NCI-H748 (cell line): Measurements from ENCODE around the gene LDOC1.
A peak's percentile ranks its signal among the peaks of the same experiment; 100 is the strongest.
"Not testable (repeated sequence)": the region's sequence is repeated elsewhere in the genome, so short reads cannot be mapped to it uniquely, and the experiment has no call there.

ENCODE experiments used
- DNase-seq: peaks from one replicate; lab custom pipeline; 2025; ENCODE audit not compliant: unreplicated experiment; lab: John Stamatoyannopoulos, UW

LDOC1 gene

DNA sequence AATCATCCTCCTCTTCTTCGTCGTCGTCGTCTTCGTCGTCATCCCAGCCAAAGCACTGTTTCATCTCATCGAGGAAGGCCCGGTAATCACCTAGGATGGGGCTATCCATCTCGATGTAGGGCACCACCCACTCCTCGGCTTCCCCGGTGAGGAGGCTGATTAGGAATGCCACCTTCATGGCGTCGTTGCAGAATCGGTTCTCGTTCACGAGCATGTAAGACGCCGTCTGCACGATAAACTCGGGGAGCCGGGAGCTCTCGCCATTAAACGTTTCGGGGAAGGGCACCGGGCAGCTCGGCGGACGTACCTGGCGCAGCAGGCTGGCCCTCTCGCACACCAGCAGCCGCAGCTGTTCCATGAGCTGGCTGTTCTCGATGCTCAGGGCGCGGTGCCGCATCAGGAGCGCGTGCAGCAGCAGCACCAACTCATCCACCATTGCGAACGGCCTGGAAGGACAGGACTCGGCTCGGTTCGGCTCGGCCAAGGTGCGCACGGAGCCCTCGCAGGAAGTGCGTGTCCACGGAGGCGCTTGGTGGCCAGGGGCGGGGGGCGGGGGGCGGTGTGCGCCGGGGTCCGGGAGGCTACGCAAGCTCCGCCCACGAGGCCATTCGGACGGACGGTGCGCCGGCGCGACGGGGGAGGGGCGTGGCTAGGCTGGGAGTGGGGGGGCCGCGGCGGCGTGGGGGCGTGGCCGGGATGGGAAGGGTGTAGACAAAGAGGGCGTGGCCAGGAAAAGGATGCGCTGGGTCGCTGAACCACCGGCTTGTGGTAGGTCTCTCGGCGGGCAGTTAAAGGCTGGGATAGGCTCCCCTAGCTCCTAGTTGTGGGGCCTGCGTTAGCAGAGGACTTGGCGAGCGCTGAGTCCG, at the start of gene LDOC1:
Gene LDOC1 (minus strand): TSS at position 544 of the 866 bp plus-strand sequence. CDS start 108 bp downstream, at position 436.
- DNase-seq, result peak; percentile 93

DNA sequence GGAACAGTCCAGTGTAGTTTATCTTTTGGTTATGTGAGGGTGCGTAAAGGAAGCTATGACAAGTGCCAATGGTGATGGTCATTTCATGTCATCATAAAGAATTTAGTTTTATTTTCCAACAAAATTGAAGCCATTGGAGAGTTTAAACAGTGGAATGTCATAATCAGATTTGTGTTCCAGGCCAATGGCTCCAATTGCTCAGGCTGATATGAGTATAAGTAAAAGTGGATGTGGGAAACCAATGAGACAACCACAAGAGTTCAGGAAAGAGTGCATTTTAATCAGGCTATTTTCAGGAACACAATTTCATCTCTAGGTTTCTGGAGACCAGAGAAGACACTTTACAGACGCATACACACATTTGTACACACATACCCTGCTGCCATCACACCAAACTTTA, 44.7 kb upstream of the LDOC1 start:
- DNase-seq, result no peak

- DNase-seq, result no peak
Observed at GRCh38 chrX:141220342-141221008, 43.5 kb upstream of the LDOC1 start.

DNA sequence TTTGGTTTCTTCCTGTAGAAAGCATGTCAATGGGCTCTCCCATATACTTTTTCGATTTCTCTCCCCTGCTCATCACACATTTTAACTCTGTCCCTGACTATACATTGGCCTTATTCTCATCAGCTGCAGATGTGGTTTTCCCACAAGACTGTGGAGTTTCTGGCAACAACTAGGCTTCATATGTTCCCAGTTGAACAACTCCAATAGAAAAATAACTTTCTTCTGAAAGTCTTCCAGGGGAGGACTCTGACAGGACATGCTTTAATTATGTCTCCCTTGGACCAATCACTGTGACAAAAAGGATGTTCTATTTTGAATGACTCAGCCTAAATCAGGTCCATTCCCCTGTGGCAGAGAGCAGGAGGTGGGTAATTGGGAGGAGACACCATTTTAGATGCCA, 37.3 kb upstream of the LDOC1 start:
- DNase-seq, result no peak

DNA sequence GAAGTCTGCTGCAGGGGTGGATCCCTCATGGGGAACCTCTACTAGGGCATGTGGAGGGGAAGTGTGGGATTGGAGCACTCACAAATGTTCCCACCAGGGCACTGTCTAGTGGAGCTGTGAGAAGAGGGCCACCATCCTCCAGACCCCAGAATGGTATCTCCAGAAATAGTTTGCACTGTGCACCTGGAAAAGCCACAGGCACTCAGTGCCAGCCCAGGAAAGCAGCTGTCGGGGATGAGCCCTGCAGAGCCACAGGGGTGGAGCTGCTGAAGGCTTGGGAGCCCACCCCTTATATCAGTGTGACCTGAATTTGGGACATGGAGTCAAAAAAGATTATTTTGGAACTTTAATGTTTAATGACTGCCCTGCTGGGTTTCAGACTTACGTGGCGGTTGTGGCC, 25.0 kb upstream of the LDOC1 start:
- DNase-seq, result no peak

DNA sequence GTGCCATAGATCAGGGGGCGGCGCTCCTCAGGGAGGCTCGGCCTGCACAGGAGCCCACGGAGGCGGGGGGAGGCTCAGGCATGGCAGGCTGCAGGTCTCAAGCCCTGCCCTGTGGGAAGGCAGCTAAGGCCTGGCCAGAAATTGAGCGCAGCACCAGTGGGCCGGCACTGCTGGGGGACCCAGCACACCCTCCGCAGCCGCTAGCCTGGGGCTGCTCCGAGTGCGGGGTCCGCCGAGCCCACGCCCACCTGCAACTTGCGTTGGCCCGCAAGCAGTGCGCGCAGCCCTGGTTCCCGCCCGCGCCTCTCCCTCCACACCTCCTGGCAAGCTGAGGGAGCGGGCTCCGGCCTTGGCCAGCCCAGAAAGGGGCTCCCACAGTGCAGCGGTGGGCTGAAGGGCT, 11.6 kb upstream of the LDOC1 start:
- DNase-seq, result not testable (repeated sequence)

DNA sequence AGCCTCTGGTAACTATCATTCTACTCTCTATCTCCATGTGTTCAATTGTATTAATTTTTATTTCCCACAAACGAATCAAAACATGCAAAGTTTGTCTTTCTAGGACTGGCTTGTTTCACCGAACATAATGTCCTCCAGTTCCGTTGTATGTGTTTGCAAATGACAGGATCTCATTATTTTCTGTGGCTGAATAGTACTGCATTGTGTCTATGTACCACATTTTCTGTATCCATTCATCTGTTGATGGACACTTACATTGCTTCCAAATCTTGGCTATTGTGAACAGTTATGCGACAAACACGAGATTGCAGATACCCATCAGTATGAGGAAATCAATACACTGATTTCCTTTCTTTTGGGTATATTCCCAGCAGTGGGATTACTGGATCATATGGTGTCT, 8.4 kb upstream of the LDOC1 start:
- DNase-seq, result no peak

DNA sequence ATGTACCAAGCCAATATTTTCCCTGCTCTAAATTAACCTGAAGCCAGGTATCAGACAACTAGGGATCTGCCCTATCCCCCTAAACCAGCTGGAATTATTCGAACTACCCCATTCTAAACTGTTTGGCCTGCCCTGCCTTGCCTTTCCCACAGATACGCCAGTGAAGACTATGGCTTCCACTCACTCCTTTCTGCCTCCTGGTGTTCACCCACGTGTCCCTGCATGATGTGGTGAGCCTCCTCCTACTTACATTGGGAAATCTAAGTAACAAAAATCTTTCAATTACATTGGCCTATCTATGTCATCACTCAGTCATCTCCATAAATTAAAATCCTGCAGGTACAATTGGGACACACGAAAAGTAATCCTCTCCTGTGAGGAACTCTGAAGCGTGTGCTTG, 6.1 kb upstream of the LDOC1 start:
- no peak for DNase-seq

DNA sequence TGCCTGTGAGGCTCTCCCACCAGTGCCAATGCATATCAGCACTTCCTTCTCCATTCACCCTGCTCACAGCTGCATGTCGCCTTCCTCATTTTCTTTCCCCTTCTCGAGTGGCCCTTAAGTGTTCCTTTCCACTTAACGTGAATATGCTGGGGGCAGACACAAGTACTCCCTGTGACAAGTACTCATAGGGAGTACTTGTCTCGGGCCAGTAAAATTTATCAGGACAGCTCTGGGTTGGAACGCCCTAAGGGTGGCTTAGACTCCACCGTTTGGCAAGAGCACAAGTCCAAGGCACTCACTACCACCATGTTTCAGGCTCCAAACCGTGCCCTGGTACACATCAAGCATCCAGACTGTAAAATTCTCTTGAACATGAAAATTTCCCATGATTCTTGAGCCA, 3.9 kb upstream of the LDOC1 start:
- DNase-seq, result no peak

DNA sequence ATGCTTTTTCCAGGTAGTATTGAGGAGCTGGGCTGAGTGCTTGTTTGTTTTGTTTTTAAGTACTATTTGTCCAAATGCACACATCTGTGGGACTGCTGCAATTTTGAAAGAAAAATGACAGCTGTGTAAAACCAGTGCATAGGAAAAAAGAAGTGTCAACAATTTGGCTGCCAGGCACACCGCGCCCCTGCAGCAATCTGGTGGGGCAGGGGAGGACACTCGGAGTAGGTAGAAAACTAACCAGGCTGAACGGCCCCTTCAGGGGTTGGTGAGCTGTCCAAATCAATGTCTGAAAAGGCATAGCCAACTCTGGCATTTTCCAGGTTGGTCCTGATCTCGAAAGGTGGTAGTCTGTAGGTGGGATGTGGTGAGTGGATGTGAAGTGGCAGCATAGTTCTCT, 1.1 kb downstream of the LDOC1 start:
- peak; percentile 43 for DNase-seq

GRCh38 chrX:141164406-141164805, 12.5 kb downstream of the LDOC1 start:
- DNase-seq, result no peak

GRCh38 chrX:141158084-141158483, 18.8 kb downstream of the LDOC1 start:
- DNase-seq, result no peak

DNA sequence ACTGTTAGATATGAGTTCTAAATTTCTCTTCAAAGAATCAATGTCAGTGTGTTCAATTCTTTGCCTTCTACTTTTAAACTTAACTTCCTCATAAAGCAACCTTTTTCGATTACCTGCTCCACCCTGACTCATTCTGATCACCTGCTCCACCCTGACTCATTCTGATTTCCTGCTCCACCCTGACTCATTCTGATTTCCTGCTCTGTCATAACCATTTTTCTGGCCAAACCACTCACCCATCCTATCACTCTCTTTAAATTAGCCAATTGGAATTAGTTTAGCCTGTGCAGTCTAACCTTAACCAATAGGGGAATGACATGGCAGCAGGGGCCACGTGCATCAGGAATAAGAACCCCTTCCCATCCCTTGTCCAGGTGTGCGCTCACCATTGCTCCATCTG, 21.7 kb downstream of the LDOC1 start:
- not testable (repeated sequence) for DNase-seq

DNA sequence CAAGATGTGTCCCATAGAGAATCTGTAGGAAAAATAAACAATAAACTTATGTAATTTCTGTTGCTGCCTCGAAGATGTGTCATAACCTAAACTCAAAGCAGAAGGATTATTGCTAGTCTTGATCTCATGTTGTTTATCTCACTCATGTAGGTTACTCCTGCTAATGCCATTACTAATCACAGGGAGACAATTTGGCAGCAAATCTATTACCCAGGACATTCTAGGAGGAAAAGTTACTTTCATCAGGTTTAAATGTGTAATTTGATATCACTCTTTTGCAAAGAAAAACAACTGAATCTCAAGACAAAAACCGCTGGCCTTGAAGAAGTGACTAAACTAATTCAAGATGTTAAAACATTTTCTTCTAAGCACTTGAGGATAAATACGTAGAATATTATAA, 34.0 kb downstream of the LDOC1 start:
- no peak for DNase-seq

DNA sequence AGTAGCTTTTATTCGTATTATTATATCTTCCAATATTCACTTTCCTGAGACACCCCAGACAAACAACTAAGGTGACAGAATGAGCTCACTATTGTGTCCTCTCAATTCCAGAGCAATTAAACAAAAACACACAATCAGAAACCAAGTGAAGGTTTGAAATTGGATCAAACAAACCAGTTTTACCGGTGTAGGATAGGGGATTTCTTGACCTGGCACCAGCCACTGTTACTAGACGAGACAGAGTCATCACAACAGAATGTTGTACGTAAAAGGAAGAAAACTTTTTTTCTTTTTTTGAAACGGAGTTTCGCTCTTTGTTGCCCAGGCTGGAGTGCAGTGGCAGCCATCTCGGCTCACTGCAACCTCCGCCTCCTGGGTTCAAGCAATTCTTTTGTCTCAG, 43.7 kb downstream of the LDOC1 start:
- peak; percentile 6 for DNase-seq

- DNase-seq, result no peak
Observed at GRCh38 chrX:141127146-141127545, 49.8 kb downstream of the LDOC1 start.
